SK-N-SH (cell line): ENCODE results near the gene NDOR1.

Source experiments
- JUND ChIP-seq: IDR thresholded peaks from 2 replicates; pipeline ENCODE4 v1.4.0; 2012
- RCOR1 ChIP-seq: fragments of 150-350 bp; IDR thresholded peaks from 2 replicates; pipeline ENCODE4 v1.6.1; 2017; ENCODE audit warnings: antibody characterized with exemption, low read length
- TAF1 ChIP-seq: IDR thresholded peaks from 2 replicates; pipeline ENCODE4 v1.6.1; 2012; ENCODE audit warnings: low read depth, mild to moderate bottlenecking, low read length, moderate library complexity, borderline replicate concordance
- TEAD4 ChIP-seq: IDR thresholded peaks from 2 replicates; pipeline ENCODE4 v1.4.0; 2012; ENCODE audit warnings: mild to moderate bottlenecking, borderline replicate concordance; ENCODE audit not compliant: insufficient read depth
- YY1 ChIP-seq: IDR thresholded peaks from 2 replicates; pipeline ENCODE4 v1.4.0; 2012; ENCODE audit warnings: low read depth, mild to moderate bottlenecking
- TF ChIP-seq, protein P1 (sequence below): fragments of 200-600 bp; sonication (generic); IDR thresholded peaks from 2 replicates; pipeline ENCODE4 v1.6.1; 2017; ENCODE audit warnings: antibody characterized with exemption, mild to moderate bottlenecking, moderate library complexity
- TF ChIP-seq, protein P2 (sequence below): IDR thresholded peaks from 2 replicates; pipeline ENCODE4 v1.4.0; 2012; ENCODE audit warnings: low read depth
- TF ChIP-seq, protein P3 (sequence below): fragments of 150-350 bp; IDR thresholded peaks from 2 replicates; pipeline ENCODE4 v1.6.1; 2017; ENCODE audit warnings: antibody characterized with exemption, low read length, low read depth, borderline replicate concordance

DNA sequence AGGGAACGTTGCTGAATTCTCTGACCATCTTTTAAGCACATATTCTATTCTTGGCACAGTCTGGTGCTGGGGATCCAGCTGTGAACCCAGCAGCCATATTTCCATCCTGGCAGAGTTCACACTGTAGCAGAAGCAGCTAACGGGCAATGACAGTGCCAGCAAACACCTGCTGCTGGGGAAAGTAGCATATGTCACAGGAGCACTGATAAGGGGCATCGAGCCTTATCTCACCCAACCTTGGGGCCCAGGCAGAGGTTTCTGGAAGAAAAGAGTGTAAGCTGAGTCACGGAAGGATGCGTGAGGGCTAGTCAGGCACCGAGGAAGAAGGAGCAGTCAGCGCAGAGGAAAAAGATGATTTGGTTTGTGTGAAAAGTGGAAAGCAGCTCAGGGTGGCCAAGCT, 1.1 kb downstream of the NDOR1 start:
- TF ChIP-seq JUND (no peak), TAF1 (no peak), RCOR1 (no peak), TEAD4 (no peak), YY1 (no peak)
- TF ChIP-seq, protein P1, sequence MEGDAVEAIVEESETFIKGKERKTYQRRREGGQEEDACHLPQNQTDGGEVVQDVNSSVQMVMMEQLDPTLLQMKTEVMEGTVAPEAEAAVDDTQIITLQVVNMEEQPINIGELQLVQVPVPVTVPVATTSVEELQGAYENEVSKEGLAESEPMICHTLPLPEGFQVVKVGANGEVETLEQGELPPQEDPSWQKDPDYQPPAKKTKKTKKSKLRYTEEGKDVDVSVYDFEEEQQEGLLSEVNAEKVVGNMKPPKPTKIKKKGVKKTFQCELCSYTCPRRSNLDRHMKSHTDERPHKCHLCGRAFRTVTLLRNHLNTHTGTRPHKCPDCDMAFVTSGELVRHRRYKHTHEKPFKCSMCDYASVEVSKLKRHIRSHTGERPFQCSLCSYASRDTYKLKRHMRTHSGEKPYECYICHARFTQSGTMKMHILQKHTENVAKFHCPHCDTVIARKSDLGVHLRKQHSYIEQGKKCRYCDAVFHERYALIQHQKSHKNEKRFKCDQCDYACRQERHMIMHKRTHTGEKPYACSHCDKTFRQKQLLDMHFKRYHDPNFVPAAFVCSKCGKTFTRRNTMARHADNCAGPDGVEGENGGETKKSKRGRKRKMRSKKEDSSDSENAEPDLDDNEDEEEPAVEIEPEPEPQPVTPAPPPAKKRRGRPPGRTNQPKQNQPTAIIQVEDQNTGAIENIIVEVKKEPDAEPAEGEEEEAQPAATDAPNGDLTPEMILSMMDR = no peak
- TF ChIP-seq, protein P2, sequence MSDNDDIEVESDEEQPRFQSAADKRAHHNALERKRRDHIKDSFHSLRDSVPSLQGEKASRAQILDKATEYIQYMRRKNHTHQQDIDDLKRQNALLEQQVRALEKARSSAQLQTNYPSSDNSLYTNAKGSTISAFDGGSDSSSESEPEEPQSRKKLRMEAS = no peak
- TF ChIP-seq, protein P3, sequence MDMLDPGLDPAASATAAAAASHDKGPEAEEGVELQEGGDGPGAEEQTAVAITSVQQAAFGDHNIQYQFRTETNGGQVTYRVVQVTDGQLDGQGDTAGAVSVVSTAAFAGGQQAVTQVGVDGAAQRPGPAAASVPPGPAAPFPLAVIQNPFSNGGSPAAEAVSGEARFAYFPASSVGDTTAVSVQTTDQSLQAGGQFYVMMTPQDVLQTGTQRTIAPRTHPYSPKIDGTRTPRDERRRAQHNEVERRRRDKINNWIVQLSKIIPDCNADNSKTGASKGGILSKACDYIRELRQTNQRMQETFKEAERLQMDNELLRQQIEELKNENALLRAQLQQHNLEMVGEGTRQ = no peak
